OCI-LY1 (cell line): Measurements from ENCODE around the gene NOCT.

Experiments used
- H2AFZ ChIP-seq: fragments of 200-600 bp; sonication (generic), shearing (Covaris generic); 2 replicates; pipeline ENCODE4 v1.6.0; 2014; ENCODE audit warnings: antibody characterized with exemption, mild to moderate bottlenecking, low read length
- H3F3A ChIP-seq: fragments of 200-600 bp; sonication (generic), shearing (Covaris generic); 2 replicates; pipeline ENCODE4 v1.6.0; 2014; ENCODE audit warnings: mild to moderate bottlenecking, antibody characterized with exemption, low read length, moderate library complexity; ENCODE audit not compliant: insufficient read depth
- H3K27ac ChIP-seq: fragments of 200-600 bp; sonication (generic); 2 replicates; pipeline ENCODE4 v1.5.1; 2014; ENCODE audit warnings: low read length, mixed run types, mild to moderate bottlenecking, low read depth; ENCODE audit not compliant: poor library complexity, severe bottlenecking
- H3K27me3 ChIP-seq: fragments of 200-600 bp; sonication (generic); 2 replicates; pipeline ENCODE4 v1.6.0; 2014; ENCODE audit warnings: antibody characterized with exemption, mild to moderate bottlenecking, low read length, moderate library complexity; ENCODE audit not compliant: insufficient read depth
- H3K36me3 ChIP-seq: fragments of 200-600 bp; sonication (generic); 2 replicates; pipeline ENCODE4 v1.6.1; 2014; ENCODE audit warnings: mild to moderate bottlenecking, antibody characterized with exemption, low read length, moderate library complexity, mixed read lengths; ENCODE audit not compliant: insufficient read depth
- H3K4me1 ChIP-seq: fragments of 200-600 bp; sonication (generic); 2 replicates; pipeline ENCODE4 v1.5.1; 2014; ENCODE audit warnings: mild to moderate bottlenecking, low read length, moderate library complexity; ENCODE audit not compliant: insufficient read depth, severe bottlenecking
- H3K4me2 ChIP-seq: fragments of 200-600 bp; sonication (generic), shearing (Covaris generic); 2 replicates; pipeline ENCODE4 v1.6.1; 2014; ENCODE audit warnings: low read length
- H3K4me3 ChIP-seq: fragments of 200-600 bp; sonication (generic); 2 replicates; pipeline ENCODE4 v1.5.1; 2014; ENCODE audit warnings: low read length, low read depth, mild to moderate bottlenecking, mixed read lengths; ENCODE audit not compliant: poor library complexity, severe bottlenecking
- H3K79me2 ChIP-seq: fragments of 200-600 bp; shearing (Covaris generic); 2 replicates; pipeline ENCODE4 v1.6.1; 2016; ENCODE audit warnings: mixed run types, low read length, mixed read lengths; ENCODE audit not compliant: insufficient read depth
- H3K9ac ChIP-seq: fragments of 200-600 bp; sonication (generic), shearing (Covaris generic); 2 replicates; pipeline ENCODE4 v1.6.1; 2014; ENCODE audit warnings: mild to moderate bottlenecking, low read length, mixed read lengths
- H3K9me2 ChIP-seq: fragments of 200-600 bp; sonication (generic), shearing (Covaris generic); 2 replicates; pipeline ENCODE4 v1.6.1; 2014; ENCODE audit warnings: low read depth, mild to moderate bottlenecking, low read length, mixed read lengths
- H3K9me3 ChIP-seq: fragments of 200-600 bp; shearing (Covaris generic); 2 replicates; pipeline ENCODE4 v1.6.1; 2014; ENCODE audit warnings: low read length, mixed read lengths
- H4K20me1 ChIP-seq: fragments of 200-600 bp; sonication (generic), shearing (Covaris generic); 2 replicates; pipeline ENCODE4 v1.6.0; 2016; ENCODE audit warnings: mild to moderate bottlenecking, low read length; ENCODE audit not compliant: insufficient read depth
- CTCF ChIP-seq: fragments of 200-600 bp; sonication (generic), shearing (Covaris generic); IDR thresholded peaks from 2 replicates; pipeline ENCODE4 v1.5.1; 2017; ENCODE audit warnings: mild to moderate bottlenecking, antibody characterized with exemption, low read length, moderate library complexity, mixed read lengths
- EZH2 ChIP-seq: fragments of 200-600 bp; sonication (generic), shearing (Covaris generic); IDR thresholded peaks from 2 replicates; pipeline ENCODE4 v1.8.0; 2017; ENCODE audit warnings: borderline replicate concordance, mixed run types, mild to moderate bottlenecking, antibody characterized with exemption, low read length, moderate library complexity, mixed read lengths

The NOCT gene

GRCh38 chr4:138978028-138978585 lies 37.5 kb upstream of the NOCT start:
- Histone ChIP-seq H3F3A (no peaks in the 10 kb centered on the region), H3K27me3 (no peaks in the 10 kb centered on the region), H3K4me2 (peak overlapping the region; percentile 36), H3K4me3 (peak overlapping the region; percentile 17), H3K79me2 (no peaks in the 10 kb centered on the region), H3K27ac (peak overlapping the region; percentile 5), H3K36me3 (no peaks in the 10 kb centered on the region), H4K20me1 (no peaks in the 10 kb centered on the region), H3K9me3 (no peaks in the 10 kb centered on the region), H2AFZ (no peak overlapping the region), H3K9ac (no peak overlapping the region), H3K4me1 (peaks cover 14% of the 10 kb centered on the region), H3K9me2 (no peaks in the 10 kb centered on the region)
- TF ChIP-seq EZH2, result no peak
- TF ChIP-seq CTCF, result no peak

DNA sequence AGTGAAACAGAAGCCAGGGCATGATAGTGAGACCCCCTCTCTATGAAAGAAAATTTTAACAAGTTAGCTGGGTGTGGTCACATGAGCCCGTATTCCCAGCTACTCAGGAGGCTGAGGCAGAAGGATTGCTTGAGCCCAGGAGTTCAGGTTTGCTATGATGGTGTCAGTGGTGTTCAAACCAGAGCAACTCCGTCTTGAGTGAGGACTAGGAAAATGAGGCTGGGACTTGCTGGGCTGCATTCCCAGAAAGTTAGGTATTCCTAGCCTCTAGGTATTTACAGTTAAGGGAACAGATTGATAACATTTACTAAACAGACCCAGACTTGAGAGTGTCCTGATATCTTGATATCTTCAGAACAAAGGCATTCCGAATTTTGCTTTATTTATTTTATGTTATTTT lies 37.0 kb upstream of the NOCT start:
- peaks cover 14% of the 10 kb centered on the region for H3K4me1 ChIP-seq
- no peaks in the 10 kb centered on the region for H3K79me2 ChIP-seq
- TF ChIP-seq CTCF (no peak), EZH2 (no peak)
- no peaks in the 10 kb centered on the region for H3K27me3 ChIP-seq
- no peaks in the 10 kb centered on the region for H4K20me1 ChIP-seq
- H3K9me3 ChIP-seq, result no peaks in the 10 kb centered on the region
- no peak overlapping the region for H2AFZ ChIP-seq
- H3K4me2 ChIP-seq, result no peak overlapping the region
- no peaks in the 10 kb centered on the region for H3K9me2 ChIP-seq
- no peak overlapping the region for H3K27ac ChIP-seq
- H3F3A ChIP-seq, result no peaks in the 10 kb centered on the region
- H3K4me3 ChIP-seq, result no peak overlapping the region
- H3K36me3 ChIP-seq, result no peaks in the 10 kb centered on the region
- no peak overlapping the region for H3K9ac ChIP-seq

- H4K20me1 ChIP-seq, result no peaks in the 10 kb centered on the region
- TF ChIP-seq EZH2 (no peak), CTCF (no peak)
- H3K27ac ChIP-seq, result no peak overlapping the region
- H3K4me2 ChIP-seq, result no peak overlapping the region
- H3K4me1 ChIP-seq, result peaks cover 14% of the 10 kb centered on the region
- no peaks in the 10 kb centered on the region for H3F3A ChIP-seq
- no peaks in the 10 kb centered on the region for H3K79me2 ChIP-seq
- no peaks in the 10 kb centered on the region for H3K27me3 ChIP-seq
- H3K9me2 ChIP-seq, result no peaks in the 10 kb centered on the region
- no peak overlapping the region for H3K4me3 ChIP-seq
- no peak overlapping the region for H3K9ac ChIP-seq
- no peak overlapping the region for H2AFZ ChIP-seq
- no peaks in the 10 kb centered on the region for H3K36me3 ChIP-seq
- no peaks in the 10 kb centered on the region for H3K9me3 ChIP-seq
These were observed 35.8 kb upstream of the NOCT start for GRCh38 chr4:138979742-138980141.
